ENCODE data around the gene CABLES2.
A peak's percentile ranks its signal among the peaks of the same experiment; 100 is the strongest.

CABLES2 gene

DNA sequence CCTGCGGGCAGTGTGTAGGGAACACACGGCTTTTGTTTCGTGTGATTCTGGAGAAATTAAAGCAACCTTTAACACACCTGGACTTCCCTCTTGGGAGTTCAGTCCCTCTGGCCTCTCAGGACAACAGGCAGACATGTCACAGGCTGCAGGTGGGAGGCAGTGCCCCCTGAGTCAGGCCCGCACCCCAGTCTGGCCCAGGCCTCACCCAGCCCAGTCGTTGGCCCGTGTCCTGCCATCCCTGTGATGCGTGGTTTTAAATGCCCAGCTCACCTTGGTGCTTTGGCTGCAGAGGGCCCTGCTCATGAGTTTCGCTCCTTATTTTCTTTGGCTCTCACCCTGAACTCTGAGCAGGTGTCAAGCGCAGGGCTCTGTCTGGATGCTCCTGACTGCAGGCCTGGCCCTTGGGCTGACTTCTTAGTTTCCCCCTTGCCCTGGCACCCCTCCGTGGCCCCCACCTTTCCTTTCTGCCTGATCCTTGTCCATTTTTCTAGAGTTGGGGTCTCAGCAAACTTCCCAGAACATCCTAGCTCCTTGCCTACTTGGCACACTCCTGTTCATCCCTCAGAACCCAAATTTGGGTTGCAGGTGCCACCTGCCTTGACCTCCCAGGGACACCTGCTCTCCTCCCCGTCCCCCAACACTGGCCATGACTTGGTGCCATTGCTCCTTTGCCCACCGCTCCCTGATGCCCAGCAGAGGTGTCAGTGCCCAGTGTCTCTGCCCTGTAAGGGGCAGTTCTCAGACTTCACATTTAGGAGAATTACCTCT, 2.2 kb upstream of the CABLES2 start:
- H3K4me1 ChIP-seq (ENCODE audit: control insufficient read depth, insufficient read depth, low read length), result no peaks in the 10 kb centered on the region
- H3K4me3 ChIP-seq (ENCODE audit: low read length), result no peak overlapping the region
- no peak overlapping the region for H3K27ac ChIP-seq (ENCODE audit: low read length)
- no CpG with 5 or more reads among the region's 12 CpGs for WGBS (ENCODE audit: insufficient coverage, insufficient read length)
- DNase-seq (ENCODE audit: low read depth, low spot score), result no peak
- no peaks in the 10 kb centered on the region for H3K27me3 ChIP-seq (ENCODE audit: control insufficient read depth, insufficient read depth, low read length)
- H3K36me3 ChIP-seq (ENCODE audit: control insufficient read depth, insufficient read depth, low read length), result no peaks in the 10 kb centered on the region; the same call in 1 of the 2 replicates
- H3K9me3 ChIP-seq (ENCODE audit: control insufficient read depth, insufficient read depth, low read length), result no peaks in the 10 kb centered on the region

DNA sequence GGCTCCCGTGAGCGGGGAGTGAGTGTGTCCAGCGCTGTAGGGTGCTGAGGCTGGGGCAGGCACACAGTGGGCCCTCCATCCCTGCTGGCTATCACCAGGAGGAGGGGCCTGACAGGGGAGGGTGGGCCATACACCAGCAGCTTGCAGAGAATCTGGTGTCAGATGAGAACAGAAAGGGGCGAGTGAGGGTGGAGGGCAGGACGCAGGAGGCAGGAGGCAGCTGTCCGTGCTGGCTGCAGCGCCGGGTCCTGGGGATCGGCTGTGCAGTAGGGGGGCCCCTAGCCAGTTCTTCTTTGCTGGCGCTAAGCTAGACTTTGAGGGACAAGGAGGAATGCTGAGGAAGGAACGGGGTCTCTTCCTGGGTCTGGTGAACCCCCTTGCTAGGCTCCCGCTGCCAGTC, 1.6 kb upstream of the CABLES2 start:
- WGBS (ENCODE audit: insufficient coverage, insufficient read length), result no CpG with 5 or more reads among the region's 12 CpGs

DNA sequence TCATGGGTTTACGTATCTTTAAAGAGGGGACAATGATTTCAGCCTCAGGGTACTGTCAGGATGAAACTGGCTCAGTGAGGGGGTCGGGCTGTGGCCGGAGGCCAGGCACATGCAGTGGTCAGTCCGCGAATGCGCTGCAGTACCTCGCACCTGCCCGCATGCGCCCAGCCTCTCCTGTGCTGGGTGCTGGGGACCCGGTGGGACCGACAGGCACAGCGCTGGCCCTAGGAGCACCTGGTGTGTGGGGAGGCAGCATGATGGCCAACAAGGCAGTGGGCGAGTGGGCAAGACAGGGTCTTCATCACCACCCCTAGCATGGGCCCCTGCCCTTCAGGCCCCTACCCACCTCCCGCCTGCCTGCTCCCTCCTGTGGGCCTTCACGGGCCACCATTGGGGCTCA, 970 bp upstream of the CABLES2 start:
- H3K4me3 ChIP-seq (ENCODE audit: low read length), result no peak overlapping the region
- no CpG with 5 or more reads among the region's 15 CpGs for WGBS (ENCODE audit: insufficient coverage, insufficient read length)
- no peak overlapping the region for H3K27ac ChIP-seq (ENCODE audit: low read length)
- H3K9me3 ChIP-seq (ENCODE audit: control insufficient read depth, insufficient read depth, low read length), result no peaks in the 10 kb centered on the region
- H3K36me3 ChIP-seq (ENCODE audit: control insufficient read depth, insufficient read depth, low read length), result no peaks in the 10 kb centered on the region; the same call in 1 of the 2 replicates
- DNase-seq (ENCODE audit: low read depth, low spot score), result no peak
- no peaks in the 10 kb centered on the region for H3K27me3 ChIP-seq (ENCODE audit: control insufficient read depth, insufficient read depth, low read length)
- no peaks in the 10 kb centered on the region for H3K4me1 ChIP-seq (ENCODE audit: control insufficient read depth, insufficient read depth, low read length)

More for the DNA sequence above, 1.6 kb upstream of the CABLES2 start:
- Histone ChIP-seq H3K9me3 (ENCODE audit: control insufficient read depth, insufficient read depth, low read length) (no peaks in the 10 kb centered on the region), H3K27me3 (ENCODE audit: control insufficient read depth, insufficient read depth, low read length) (no peaks in the 10 kb centered on the region), H3K27ac (ENCODE audit: low read length) (no peak overlapping the region), H3K4me3 (ENCODE audit: low read length) (no peak overlapping the region), H3K4me1 (ENCODE audit: control insufficient read depth, insufficient read depth, low read length) (no peaks in the 10 kb centered on the region), H3K36me3 (ENCODE audit: control insufficient read depth, insufficient read depth, low read length) (no peaks in the 10 kb centered on the region; the same call in 1 of the 2 replicates)
- DNase-seq (ENCODE audit: low read depth, low spot score), result no peak

DNA sequence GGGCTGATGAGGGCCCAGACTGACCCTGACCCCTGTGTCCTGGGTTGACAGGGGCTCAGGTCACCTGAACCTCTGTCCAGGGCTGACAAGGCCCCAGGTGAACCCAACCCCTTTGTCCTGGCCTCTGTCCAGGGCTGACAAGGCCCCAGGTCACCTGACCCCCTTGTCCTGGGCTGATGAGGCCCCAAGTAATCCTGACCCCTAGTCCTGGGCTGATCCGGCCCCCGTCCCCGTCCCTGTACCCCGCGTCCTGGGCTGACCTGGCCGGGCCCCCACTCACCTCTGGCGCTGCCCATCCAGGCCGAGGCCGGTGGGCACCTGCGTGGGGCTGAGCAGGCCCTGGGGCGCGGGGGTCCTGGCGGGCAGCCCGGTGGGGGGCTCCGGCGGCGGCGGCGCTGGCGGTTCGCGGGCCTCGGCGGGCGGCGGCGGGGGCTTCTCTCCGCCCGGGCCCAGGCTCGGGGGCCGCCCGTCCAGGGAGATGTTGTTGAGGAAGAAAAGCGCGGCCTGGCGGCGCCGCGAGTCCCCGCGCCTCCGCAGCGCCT, 379 bp downstream of the CABLES2 start:
- Histone ChIP-seq H3K4me3 (ENCODE audit: low read length) (peak overlapping the region; percentile 54; the same call in 1 of the 2 replicates), H3K36me3 (ENCODE audit: control insufficient read depth, insufficient read depth, low read length) (no peaks in the 10 kb centered on the region; the same call in 1 of the 2 replicates), H3K4me1 (ENCODE audit: control insufficient read depth, insufficient read depth, low read length) (no peaks in the 10 kb centered on the region), H3K27ac (ENCODE audit: low read length) (no peak overlapping the region), H3K9me3 (ENCODE audit: control insufficient read depth, insufficient read depth, low read length) (no peaks in the 10 kb centered on the region), H3K27me3 (ENCODE audit: control insufficient read depth, insufficient read depth, low read length) (no peaks in the 10 kb centered on the region)
- DNase-seq (ENCODE audit: low read depth, low spot score), result no peak
- no CpG with 5 or more reads among the region's 42 CpGs for WGBS (ENCODE audit: insufficient coverage, insufficient read length)

DNA sequence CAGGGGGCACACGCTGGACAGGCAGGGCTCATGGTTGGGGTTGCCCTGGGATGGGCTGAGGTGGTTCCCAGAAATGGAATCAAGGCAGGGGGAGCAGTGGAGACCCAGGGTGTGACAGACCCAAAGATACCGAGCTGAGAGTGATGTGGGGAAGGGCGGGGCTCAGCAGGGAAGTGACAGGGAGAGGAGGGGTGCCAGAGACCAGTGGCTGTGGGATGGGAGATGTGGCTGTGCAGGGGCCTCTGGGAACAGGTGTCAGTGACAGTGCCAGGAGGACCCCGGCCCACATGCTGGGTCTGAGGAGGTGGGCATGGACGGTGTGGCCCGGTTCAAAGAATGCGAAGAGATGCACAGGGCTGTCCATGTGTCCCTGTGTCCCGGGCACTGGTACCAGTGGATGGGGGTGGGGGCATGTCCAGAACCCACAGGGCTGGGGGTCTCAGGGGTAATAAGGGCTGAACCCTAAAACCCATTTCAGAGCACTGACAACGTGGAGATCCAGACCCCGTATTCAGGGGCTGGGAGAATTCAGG, 1.0 kb downstream of the CABLES2 start:
- no CpG with 5 or more reads among the region's 10 CpGs for WGBS (ENCODE audit: insufficient coverage, insufficient read length)
- Histone ChIP-seq H3K27ac (ENCODE audit: low read length) (no peak overlapping the region), H3K9me3 (ENCODE audit: control insufficient read depth, insufficient read depth, low read length) (no peaks in the 10 kb centered on the region), H3K36me3 (ENCODE audit: control insufficient read depth, insufficient read depth, low read length) (no peaks in the 10 kb centered on the region; the same call in 1 of the 2 replicates), H3K4me3 (ENCODE audit: low read length) (no peak overlapping the region), H3K27me3 (ENCODE audit: control insufficient read depth, insufficient read depth, low read length) (no peaks in the 10 kb centered on the region), H3K4me1 (ENCODE audit: control insufficient read depth, insufficient read depth, low read length) (no peaks in the 10 kb centered on the region)
- DNase-seq (ENCODE audit: low read depth, low spot score), result no peak

DNA sequence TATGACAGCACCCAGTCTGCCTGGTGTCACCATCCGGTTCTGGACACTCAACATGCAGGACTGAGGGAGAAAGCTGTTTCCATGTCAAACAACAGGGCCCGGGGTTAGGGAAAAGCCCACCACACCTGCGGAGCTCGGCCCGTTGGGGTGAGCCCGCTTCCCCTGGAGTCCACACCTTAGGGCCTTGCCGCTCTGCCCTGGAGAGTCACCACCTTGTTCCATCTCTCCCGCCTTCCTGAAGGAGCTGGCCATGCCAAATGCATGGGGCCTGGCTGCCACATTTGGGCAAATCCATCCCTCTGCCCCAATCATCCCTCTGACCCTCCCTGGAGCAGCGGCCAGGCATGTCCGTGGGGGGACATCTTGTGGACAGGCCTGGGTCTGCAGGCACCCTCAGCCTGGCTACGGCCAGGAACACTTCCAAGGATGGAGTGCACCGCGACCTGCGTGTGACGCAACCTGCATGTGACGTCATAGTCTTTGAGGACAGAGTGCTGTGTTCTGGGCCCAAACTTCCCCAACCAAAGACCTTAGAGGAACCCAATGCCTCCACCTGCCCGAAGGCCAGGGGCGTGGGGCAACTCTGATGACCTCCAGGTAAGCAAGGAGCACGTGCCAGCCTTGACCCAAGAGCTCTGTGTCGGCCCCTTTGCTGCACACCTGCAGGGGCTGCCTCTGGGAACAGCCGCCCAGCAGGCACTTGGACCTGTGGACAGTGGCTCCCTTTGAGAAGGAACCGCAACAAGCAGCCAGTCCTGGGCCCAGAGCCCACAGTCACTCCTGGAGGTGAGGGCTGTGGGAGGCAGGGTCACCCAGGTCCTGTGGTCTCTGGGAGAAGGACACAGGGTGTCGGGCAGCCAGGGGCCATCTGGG, 1.7 kb downstream of the CABLES2 start:
- Histone ChIP-seq H3K27me3 (ENCODE audit: control insufficient read depth, insufficient read depth, low read length) (no peaks in the 10 kb centered on the region), H3K4me1 (ENCODE audit: control insufficient read depth, insufficient read depth, low read length) (no peaks in the 10 kb centered on the region), H3K27ac (ENCODE audit: low read length) (no peak overlapping the region), H3K4me3 (ENCODE audit: low read length) (no peak overlapping the region), H3K9me3 (ENCODE audit: control insufficient read depth, insufficient read depth, low read length) (no peaks in the 10 kb centered on the region), H3K36me3 (ENCODE audit: control insufficient read depth, insufficient read depth, low read length) (no peaks in the 10 kb centered on the region; the same call in 1 of the 2 replicates)
- no peak for DNase-seq (ENCODE audit: low read depth, low spot score)
- no CpG with 5 or more reads among the region's 23 CpGs for WGBS (ENCODE audit: insufficient coverage, insufficient read length)

DNA sequence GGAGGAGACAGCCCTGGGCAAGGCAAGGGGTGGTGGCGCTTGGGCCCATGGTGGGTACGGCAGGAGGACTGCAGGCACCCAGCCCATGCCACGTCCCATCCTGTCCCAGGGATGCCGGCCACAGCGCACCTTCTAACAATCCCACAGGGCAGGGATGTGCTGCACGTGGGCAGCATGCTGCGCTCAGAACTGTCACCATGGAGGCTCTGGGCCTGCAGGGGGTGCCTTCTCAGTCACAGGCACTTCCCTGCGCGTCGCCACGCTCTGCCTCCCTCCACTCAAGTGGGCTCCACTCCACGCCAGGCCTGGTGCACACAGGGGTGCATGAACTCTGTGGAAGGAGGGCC, 2.4 kb downstream of the CABLES2 start:
- no peak for DNase-seq (ENCODE audit: low read depth, low spot score)
- H3K9me3 ChIP-seq (ENCODE audit: control insufficient read depth, insufficient read depth, low read length), result no peaks in the 10 kb centered on the region
- no peaks in the 10 kb centered on the region for H3K27me3 ChIP-seq (ENCODE audit: control insufficient read depth, insufficient read depth, low read length)
- no peak overlapping the region for H3K4me3 ChIP-seq (ENCODE audit: low read length)
- WGBS (ENCODE audit: insufficient coverage, insufficient read length), result no CpG with 5 or more reads among the region's 12 CpGs
- H3K27ac ChIP-seq (ENCODE audit: low read length), result no peak overlapping the region
- H3K36me3 ChIP-seq (ENCODE audit: control insufficient read depth, insufficient read depth, low read length), result no peaks in the 10 kb centered on the region; the same call in 1 of the 2 replicates
- H3K4me1 ChIP-seq (ENCODE audit: control insufficient read depth, insufficient read depth, low read length), result no peaks in the 10 kb centered on the region

DNA sequence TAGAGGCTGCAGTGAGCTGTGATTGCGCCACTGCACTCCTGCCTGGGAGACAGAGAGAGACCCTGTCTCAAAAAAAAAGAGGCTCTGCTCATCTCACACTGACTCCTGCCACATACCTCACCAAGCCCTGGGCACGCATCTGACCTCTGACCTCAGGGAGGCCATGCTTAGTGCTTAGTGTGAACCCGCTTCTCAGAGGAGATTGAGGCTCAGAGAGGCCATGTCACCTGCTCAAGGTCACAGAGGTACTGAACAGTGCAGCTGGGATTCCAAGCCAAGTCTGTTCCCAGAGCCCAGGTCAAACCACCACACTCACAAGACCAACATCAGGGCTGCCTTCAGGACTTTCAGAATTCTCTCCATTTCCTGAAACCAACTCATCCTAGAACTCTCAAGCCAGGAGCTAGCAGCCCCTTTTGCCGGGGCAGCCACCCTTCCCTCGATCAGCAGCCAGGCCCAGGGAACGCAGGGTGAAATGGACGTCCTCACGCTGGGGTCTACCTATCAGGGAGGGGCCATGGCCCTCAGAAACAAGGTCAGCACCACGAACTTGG, 2.9 kb downstream of the CABLES2 start:
- Histone ChIP-seq H3K4me3 (ENCODE audit: low read length) (no peak overlapping the region), H3K36me3 (ENCODE audit: control insufficient read depth, insufficient read depth, low read length) (no peaks in the 10 kb centered on the region; the same call in 1 of the 2 replicates), H3K27me3 (ENCODE audit: control insufficient read depth, insufficient read depth, low read length) (no peaks in the 10 kb centered on the region), H3K27ac (ENCODE audit: low read length) (no peak overlapping the region), H3K4me1 (ENCODE audit: control insufficient read depth, insufficient read depth, low read length) (no peaks in the 10 kb centered on the region), H3K9me3 (ENCODE audit: control insufficient read depth, insufficient read depth, low read length) (no peaks in the 10 kb centered on the region)
- DNase-seq (ENCODE audit: low read depth, low spot score), result no peak
- WGBS (ENCODE audit: insufficient coverage, insufficient read length), result no CpG with 5 or more reads among the region's 9 CpGs

DNA sequence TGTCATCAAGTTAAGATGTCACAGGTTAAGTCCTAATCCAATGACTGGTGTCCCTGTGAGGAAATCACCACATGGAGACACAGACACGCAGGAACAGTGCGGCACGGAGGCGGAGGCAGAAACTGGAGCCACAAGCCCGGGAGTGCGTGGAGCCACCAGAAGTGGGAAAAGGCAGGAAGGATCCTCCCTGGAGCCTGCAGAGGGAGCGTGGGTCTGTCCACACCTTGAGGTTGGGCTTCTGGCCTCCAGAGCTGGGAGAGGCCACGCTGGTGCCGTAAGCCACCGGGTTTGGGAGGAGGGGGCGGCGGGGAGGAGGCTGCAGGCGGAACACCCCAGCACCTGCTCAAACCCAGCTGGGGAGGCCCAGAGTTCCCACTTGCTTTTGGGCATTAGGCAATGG, 3.8 kb downstream of the CABLES2 start:
- Histone ChIP-seq H3K36me3 (ENCODE audit: control insufficient read depth, insufficient read depth, low read length) (no peaks in the 10 kb centered on the region; the same call in 1 of the 2 replicates), H3K9me3 (ENCODE audit: control insufficient read depth, insufficient read depth, low read length) (no peaks in the 10 kb centered on the region), H3K4me1 (ENCODE audit: control insufficient read depth, insufficient read depth, low read length) (no peaks in the 10 kb centered on the region), H3K27ac (ENCODE audit: low read length) (no peak overlapping the region), H3K4me3 (ENCODE audit: low read length) (no peak overlapping the region), H3K27me3 (ENCODE audit: control insufficient read depth, insufficient read depth, low read length) (no peaks in the 10 kb centered on the region)
- no peak for DNase-seq (ENCODE audit: low read depth, low spot score)
- WGBS (ENCODE audit: insufficient coverage, insufficient read length), result no CpG with 5 or more reads among the region's 13 CpGs

All from iPS DF 6.9 (cell line).